Activated T-helper 17 cell treated with anti-CD3 and anti-CD28 coated beads, Interleukin-2, amount 50 U/mL, for 72 hours (primary cell): ENCODE data around the gene NPEPL1. TPM values are rescaled to one million over a fixed set of nuclear protein-coding genes. Genes with fewer than 3 reads are reported as not detected.

Source experiments
- ATAC-seq: fragments of 150-1000 bp; cut with Tn5 transposase; replicated peaks from 2 replicates; pipeline ENCODE4 v1.10.0; 2021; ENCODE audit warnings: mild to moderate bottlenecking, moderate library complexity
- H3K27ac Mint-ChIP-seq: one replicate; pipeline ENCODE4 v1.8.0; 2022; ENCODE audit warnings: mixed read lengths
- H3K27me3 Mint-ChIP-seq: one replicate; pipeline ENCODE4 v1.8.0; 2022; ENCODE audit warnings: mixed read lengths
- H3K36me3 Mint-ChIP-seq: one replicate; pipeline ENCODE4 v1.8.0; 2022; ENCODE audit warnings: low read depth, mild to moderate bottlenecking, mixed read lengths
- H3K4me1 Mint-ChIP-seq: one replicate; pipeline ENCODE4 v1.8.0; 2022; ENCODE audit warnings: mixed read lengths
- H3K4me3 Mint-ChIP-seq: one replicate; pipeline ENCODE4 v1.8.0; 2022; ENCODE audit warnings: mild to moderate bottlenecking, mixed read lengths
- H3K9me3 Mint-ChIP-seq: one replicate; pipeline ENCODE4 v1.8.0; 2022; ENCODE audit warnings: mixed read lengths
- total RNA-seq, 2 donors: library from RNA; stranded (reverse); gene quantifications; one replicate each; pipeline ENCODE4 v1.2.3, GENCODE V29; 2022

NPEPL1 gene
- total RNA-seq, 2 donors from 2014 or later, result 19.1 to 23.0 TPM

DNA sequence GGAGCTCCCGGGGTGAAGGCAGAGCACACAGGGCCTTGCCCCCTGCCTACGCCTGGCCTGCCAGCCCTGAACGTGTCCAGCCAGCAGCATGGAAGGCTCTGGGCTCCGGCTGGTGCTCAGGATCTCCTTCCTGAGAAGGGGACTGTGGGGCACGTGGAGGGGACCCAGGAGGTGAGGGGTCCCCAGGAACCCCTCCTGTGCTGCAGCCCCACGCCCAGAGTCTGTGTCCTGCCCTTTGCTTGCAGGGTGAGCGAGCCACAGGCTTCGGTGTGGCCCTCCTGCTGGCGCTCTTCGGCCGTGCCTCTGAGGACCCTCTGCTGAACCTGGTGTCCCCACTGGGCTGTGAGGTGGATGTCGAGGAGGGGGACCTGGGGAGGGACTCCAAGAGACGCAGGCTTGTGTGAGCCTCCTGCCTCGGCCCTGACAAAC lies 22.3 kb downstream of the NPEPL1 start:
- Mint-ChIP-seq H3K27ac (no peak overlapping the region), H3K27me3 (no peaks in the 10 kb centered on the region), H3K4me1 (no peaks in the 10 kb centered on the region), H3K9me3 (no peaks in the 10 kb centered on the region), H3K4me3 (no peak overlapping the region), H3K36me3 (no peaks in the 10 kb centered on the region)
- ATAC-seq, result no peak

DNA sequence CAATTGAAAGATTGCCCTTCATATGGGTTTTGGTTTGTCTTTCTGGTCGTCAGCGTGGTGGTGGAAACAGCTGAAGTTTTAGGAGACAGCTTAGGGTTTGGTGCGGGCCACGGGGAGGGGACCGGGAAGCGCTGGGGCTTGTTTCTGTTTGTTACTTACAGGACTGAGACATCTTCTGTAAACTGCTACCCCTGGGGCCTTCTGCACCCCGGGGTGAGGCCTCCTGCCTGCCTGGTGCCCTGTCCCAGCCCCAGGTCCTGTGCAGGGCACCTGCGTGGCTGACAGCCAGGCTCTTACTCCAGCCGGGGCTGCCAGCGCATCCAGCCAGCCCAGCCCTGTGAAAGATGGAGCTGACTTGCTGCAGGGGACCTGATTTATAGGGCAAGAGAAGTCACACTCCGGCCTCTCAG lies 22.8 kb downstream of the NPEPL1 start:
- H3K4me3 Mint-ChIP-seq, result no peak overlapping the region
- no peak overlapping the region for H3K27ac Mint-ChIP-seq
- no peak for ATAC-seq
- no peaks in the 10 kb centered on the region for H3K9me3 Mint-ChIP-seq
- H3K27me3 Mint-ChIP-seq, result no peaks in the 10 kb centered on the region
- no peaks in the 10 kb centered on the region for H3K4me1 Mint-ChIP-seq
- H3K36me3 Mint-ChIP-seq, result no peaks in the 10 kb centered on the region

DNA sequence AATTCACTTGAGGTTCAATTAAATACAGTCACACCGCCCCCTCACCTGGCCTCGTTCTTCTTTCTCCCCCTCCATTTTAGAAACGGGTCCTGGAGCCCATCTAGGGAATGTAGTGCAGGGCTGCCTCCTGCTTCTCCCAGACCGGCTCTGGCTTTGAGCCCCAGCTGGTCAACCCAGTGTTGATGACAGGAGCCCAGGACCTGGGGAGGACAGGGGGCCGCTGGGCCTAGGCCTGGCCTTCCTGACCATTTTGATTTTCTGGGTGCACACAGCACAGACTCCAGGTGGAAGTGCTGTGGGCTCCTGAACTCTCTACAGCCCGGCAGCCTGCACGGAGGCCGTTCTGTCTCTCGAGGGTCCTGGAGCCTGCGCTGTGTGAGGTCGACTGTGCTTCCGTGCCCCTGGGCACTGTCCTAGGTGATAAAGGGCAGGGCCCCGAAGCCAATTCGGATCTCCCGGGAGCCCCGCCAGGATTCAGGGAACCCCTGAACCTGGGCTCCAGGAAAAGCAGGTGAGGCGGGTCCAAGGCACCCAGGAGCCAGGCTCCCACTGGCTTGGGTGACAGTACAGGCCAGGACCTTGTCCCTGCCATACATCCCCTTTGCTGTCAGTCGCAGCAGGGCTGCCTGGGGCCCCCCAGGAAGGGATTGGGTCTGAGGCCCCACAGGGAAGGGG lies 23.3 kb downstream of the NPEPL1 start:
- Mint-ChIP-seq H3K4me1 (no peaks in the 10 kb centered on the region), H3K27ac (no peak overlapping the region), H3K9me3 (no peaks in the 10 kb centered on the region), H3K36me3 (no peaks in the 10 kb centered on the region), H3K27me3 (peaks cover 5% of the 10 kb centered on the region), H3K4me3 (no peak overlapping the region)
- no peak for ATAC-seq

DNA sequence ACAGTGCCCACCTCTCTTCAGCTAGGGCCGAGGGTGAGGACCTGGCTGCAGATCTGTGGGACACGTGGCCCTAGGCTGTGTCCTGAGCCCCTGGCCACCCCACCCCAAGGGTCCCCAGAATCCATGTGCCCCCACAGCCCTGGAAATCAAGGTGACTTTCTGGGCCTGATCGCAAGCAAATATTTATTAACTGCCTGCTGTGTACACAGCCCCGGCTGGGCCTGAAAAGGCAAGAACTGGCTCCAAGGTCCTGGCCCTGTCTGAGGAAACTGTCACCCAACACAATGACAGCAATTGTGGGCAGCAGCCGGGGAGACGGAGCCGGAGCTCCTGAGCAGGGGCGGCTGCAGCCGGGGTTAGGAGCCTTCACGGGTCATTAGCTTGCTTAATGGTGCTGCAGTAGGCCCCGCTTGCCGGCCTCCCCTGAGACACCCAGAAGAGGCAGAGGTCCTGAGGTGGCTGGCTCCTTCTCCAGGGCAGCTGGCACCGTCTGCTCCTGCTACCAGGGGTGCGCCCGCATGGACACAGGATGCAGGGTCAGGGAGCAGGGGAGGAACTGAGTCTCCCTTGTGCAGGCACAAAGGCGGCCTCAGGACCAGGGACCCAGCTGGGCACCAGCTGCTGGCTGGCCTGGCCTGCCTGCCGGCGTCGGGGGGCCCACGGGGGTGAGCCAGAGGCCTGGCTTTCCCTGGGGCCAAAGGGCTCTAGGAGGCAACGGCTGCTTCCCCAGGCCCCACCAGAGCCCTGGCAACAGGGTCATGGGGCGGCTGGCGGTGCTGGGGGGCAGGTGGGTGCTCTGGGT lies 24.1 kb downstream of the NPEPL1 start:
- H3K27ac Mint-ChIP-seq, result no peak overlapping the region
- no peaks in the 10 kb centered on the region for H3K4me1 Mint-ChIP-seq
- no peak for ATAC-seq
- H3K36me3 Mint-ChIP-seq, result no peaks in the 10 kb centered on the region
- peaks cover 10% of the 10 kb centered on the region for H3K27me3 Mint-ChIP-seq
- no peak overlapping the region for H3K4me3 Mint-ChIP-seq
- no peaks in the 10 kb centered on the region for H3K9me3 Mint-ChIP-seq

DNA sequence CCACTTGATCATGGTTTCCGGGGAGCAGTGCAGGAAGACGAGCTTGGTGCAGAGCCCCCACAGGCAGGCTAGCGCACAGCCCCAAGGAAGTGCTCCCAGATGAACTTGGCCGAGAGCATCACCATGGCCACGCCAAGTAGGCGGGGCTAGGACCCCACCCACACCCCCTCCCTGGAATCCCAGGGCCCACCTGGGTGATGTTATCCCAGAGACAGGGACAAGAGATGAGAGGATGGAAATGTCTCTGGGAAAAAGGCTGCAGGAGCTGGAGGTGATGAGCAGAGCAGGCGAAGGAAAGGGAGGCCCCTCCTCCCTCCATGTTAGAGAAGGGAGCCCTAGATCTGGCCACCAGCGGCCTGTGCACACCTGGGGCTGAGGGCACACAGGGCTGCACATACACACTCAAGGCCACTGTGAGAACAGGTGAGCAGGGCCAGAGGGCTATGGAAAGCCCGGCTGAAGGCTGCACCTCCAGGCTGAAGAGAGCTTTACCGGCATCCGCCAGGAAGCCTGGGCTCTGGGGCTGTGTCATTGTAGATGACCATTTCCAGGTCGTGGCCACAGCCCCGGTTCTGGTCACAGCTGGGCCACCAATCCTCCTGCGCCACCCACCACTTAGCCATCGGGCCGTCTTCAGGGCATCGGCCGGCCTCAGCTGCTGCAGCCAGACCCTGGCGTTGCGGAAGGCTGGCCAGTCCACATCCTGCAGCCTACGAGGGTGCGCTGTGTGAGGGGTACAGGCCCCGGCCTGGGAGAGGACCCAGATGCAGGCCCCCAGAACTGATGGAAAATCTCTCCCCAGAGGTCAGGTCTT lies 24.9 kb downstream of the NPEPL1 start:
- H3K9me3 Mint-ChIP-seq, result no peaks in the 10 kb centered on the region
- peaks cover 16% of the 10 kb centered on the region for H3K27me3 Mint-ChIP-seq
- no peaks in the 10 kb centered on the region for H3K4me1 Mint-ChIP-seq
- H3K27ac Mint-ChIP-seq, result no peak overlapping the region
- H3K4me3 Mint-ChIP-seq, result no peak overlapping the region
- no peak for ATAC-seq
- no peaks in the 10 kb centered on the region for H3K36me3 Mint-ChIP-seq

DNA sequence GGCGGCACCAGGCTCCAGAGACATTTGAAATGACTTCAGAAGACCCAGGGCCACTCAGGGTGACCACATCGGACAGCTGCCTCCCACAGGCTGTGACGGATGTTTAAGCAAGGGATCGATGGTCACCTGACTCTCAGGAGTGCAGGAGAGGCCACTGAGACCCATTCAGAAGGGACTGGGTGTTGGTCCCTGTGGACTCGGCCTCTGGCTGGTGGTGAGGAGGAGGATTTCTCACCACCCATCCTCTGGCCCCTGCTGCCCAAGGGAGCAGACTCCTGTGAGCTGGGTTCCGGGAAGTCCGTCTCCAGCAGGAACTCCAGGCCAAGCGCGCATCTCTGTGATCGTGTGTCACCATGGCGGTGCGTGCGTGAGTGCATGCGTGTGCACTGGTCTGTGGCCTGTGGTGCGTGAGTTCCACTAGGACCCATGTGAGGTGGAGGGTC lies 25.5 kb downstream of the NPEPL1 start:
- Mint-ChIP-seq H3K4me1 (no peaks in the 10 kb centered on the region), H3K27ac (no peak overlapping the region), H3K9me3 (no peaks in the 10 kb centered on the region), H3K27me3 (peaks cover 23% of the 10 kb centered on the region), H3K36me3 (no peaks in the 10 kb centered on the region), H3K4me3 (no peak overlapping the region)
- no peak for ATAC-seq

DNA sequence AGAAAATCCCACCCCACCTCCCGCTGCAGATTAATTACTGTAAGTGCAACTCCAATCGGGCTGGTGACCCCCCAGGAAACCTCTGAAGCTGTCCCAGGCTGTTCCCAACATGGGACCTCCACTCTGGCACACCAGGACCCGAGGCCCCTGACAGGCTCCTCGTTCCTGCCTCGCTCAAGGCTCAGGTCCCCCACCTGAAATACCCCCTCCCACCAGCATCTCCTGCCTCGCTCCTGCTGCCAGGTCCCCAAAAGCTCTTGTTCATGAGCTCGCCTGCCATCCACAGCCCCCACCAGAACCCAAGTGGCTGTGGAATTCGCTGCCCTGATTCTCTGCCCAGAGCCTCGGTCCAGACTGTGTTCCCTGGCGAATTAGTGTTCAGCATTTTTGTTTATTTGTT lies 26.1 kb downstream of the NPEPL1 start:
- peaks cover 29% of the 10 kb centered on the region for H3K27me3 Mint-ChIP-seq
- H3K36me3 Mint-ChIP-seq, result no peaks in the 10 kb centered on the region
- ATAC-seq, result no peak
- H3K4me1 Mint-ChIP-seq, result no peaks in the 10 kb centered on the region
- no peak overlapping the region for H3K27ac Mint-ChIP-seq
- H3K4me3 Mint-ChIP-seq, result no peak overlapping the region
- H3K9me3 Mint-ChIP-seq, result no peaks in the 10 kb centered on the region

DNA sequence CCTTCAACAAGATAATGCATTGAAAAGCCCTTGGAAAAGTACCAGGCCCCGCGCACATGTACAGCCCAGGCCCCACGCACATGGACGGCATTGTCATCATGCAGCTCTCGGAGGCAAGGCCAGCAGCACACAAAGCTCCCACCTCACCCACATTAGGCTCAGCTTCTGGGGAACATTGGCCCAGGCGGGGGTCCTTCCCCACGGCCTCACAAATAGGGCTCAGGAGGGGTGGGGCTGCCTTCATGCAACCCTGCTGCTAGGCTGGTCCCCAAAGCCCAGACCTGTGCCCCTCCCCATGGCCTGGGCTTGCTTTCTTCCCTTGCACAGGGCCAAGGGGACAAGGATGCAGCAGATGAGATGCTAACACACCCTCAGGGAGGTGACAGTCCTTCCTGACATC lies 26.7 kb downstream of the NPEPL1 start:
- Mint-ChIP-seq H3K4me3 (no peak overlapping the region), H3K9me3 (no peaks in the 10 kb centered on the region), H3K27ac (no peak overlapping the region), H3K4me1 (no peaks in the 10 kb centered on the region), H3K27me3 (peaks cover 31% of the 10 kb centered on the region), H3K36me3 (no peaks in the 10 kb centered on the region)
- ATAC-seq, result no peak

DNA sequence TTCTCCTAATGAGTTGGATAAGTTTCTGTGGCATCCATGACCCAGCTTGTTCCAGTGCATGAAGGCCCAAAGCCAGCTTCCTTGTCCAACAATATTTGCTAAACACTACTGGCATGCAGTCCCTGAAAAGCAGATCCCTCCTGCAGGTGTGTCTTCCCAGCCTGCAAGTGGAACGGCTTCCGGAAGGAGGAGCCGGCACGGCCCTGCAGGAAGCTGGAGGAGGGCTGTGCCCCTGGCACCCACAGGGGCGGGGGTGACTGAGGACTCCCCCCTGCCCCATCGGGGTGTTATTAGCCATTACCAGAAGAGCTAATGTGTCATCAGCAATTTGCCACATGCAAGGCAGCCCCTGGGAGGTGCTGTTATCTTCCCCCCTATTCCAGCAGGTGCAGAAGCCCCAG lies 27.4 kb downstream of the NPEPL1 start:
- no peak for ATAC-seq
- Mint-ChIP-seq H3K27me3 (peaks cover 35% of the 10 kb centered on the region), H3K4me3 (no peak overlapping the region), H3K27ac (no peak overlapping the region), H3K9me3 (no peaks in the 10 kb centered on the region), H3K4me1 (no peaks in the 10 kb centered on the region), H3K36me3 (no peaks in the 10 kb centered on the region)

DNA sequence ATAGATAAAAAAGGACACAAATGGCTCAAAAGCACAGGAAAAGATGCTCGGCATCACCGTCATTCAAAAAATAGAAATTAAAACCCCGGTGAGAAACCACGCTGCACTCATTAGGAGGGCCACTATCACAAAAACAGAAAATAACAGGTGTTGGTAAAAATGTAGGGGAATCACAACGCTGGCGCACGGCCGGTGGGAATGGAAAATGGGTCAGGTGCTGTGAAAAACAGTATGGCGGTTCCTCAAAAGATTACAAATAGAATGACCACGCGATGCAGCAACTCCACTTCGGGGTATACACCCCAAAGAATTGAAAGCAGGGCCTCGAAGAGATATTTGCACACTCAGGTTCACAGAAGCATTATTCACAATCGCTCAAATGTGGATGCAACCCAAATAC lies 28.3 kb downstream of the NPEPL1 start:
- Mint-ChIP-seq H3K4me3 (no peak overlapping the region), H3K36me3 (no peaks in the 10 kb centered on the region), H3K27me3 (peaks cover 36% of the 10 kb centered on the region), H3K9me3 (no peaks in the 10 kb centered on the region), H3K27ac (no peak overlapping the region), H3K4me1 (no peaks in the 10 kb centered on the region)
- no peak for ATAC-seq

DNA sequence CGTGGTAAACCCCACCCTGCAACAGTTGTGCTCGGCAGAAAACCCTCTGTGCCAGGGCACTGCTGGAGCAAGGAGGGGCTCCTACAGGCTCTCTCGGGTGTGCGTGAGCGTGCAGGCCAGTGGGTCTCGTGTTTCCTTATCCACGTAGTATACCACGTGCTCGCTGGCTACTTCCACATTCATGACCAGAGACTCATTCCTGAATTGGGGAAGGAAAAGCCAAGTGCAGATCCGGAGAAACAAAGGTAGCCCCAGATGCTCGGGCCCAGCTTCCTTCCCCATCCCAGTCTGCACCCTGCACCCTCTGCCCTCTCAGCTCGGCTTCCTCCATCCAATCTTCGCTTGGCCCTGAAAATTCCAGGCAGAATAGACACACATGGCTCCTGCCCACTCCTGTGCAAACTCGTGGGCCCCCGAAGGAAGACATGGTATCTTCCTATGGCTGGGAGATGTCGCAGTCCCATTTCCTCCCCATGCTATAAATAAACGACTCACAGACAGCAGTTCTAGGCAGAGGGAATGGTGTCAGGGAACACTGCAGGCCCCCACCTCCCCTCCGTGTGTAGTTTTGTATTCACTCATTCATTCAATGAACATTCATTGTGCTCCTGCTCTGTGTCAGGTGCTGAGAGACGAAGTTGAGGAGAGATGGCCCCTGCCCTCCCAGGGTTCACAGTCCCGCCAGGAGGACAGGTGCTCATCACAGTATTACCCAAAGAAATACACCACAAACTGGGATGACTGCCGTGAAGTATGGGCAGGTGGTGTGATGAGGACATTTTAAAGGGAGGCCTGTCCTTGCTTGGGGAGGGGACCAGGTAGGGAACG lies 29.6 kb downstream of the NPEPL1 start:
- Mint-ChIP-seq H3K9me3 (peaks cover 9% of the 10 kb centered on the region), H3K4me1 (no peaks in the 10 kb centered on the region), H3K36me3 (no peaks in the 10 kb centered on the region), H3K4me3 (no peak overlapping the region), H3K27ac (no peak overlapping the region), H3K27me3 (peaks cover 41% of the 10 kb centered on the region)
- ATAC-seq, result no peak

DNA sequence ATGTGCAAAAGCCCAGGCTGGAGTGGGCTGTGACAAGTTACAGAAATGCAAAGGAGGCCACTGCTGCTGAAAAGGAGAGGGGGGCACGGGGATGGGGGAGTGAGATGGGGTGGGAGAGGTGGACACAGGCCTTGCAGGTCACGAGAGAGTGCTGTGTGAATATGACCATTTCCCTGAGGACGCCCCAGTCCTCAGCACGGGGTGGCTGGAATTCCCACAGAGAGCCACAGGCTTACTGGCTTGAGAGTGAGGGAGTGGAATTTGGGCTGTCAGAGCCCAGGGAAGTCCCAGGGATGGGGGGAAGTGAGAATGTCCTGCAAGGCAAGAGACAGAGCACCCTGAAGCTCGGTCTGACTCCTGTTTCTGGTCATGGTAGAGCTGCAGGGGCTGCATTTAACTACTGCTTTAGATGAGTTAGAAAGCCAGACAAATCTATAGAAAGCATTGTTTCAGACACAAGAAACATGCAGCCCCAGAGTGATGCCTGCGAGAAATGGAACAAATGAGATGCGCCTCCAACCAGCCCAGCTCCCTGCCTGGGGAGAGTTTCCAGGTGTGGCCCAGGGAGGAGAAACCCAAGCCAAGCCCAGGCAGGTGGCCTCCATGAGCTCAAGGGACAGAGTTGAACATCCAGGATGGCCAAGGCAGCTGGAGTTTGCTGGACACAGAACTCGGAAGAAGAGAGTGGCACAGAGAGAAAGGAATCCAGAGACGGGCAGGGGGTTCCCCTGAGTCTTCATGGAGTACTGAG lies 30.5 kb downstream of the NPEPL1 start:
- H3K27me3 Mint-ChIP-seq, result peaks cover 45% of the 10 kb centered on the region

DNA sequence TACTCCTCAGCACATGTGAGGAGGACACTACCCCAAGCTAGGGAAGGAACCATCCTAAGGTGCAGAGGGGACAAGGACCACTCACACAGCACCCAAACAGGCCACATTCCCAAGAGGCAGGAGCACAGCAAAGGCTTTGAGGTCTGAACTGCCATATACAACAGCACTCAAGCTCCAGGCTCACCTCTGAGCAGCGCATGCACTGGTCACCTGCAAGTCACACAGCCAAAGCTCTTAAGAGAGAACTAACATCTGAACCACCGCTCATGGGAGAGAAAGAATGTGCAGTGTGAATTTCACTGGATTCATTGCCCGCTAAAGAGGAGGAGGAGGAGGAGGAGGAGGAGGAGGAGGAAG lies 31.0 kb downstream of the NPEPL1 start:
- no peaks in the 10 kb centered on the region for H3K36me3 Mint-ChIP-seq
- no peak overlapping the region for H3K27ac Mint-ChIP-seq
- ATAC-seq, result no peak
- no peak overlapping the region for H3K4me3 Mint-ChIP-seq
- peaks cover 9% of the 10 kb centered on the region for H3K9me3 Mint-ChIP-seq
- H3K27me3 Mint-ChIP-seq, result peaks cover 46% of the 10 kb centered on the region
- H3K4me1 Mint-ChIP-seq, result no peaks in the 10 kb centered on the region

More for the DNA sequence above, 30.5 kb downstream of the NPEPL1 start:
- no peak overlapping the region for H3K27ac Mint-ChIP-seq
- H3K36me3 Mint-ChIP-seq, result no peaks in the 10 kb centered on the region
- no peak overlapping the region for H3K4me3 Mint-ChIP-seq
- no peak for ATAC-seq
- H3K9me3 Mint-ChIP-seq, result peaks cover 9% of the 10 kb centered on the region
- H3K4me1 Mint-ChIP-seq, result no peaks in the 10 kb centered on the region
